CD4-positive, alpha-beta T cell treated with Interleukin-17A for 1 hour (primary cell): Measurements from ENCODE around the gene EPAS1.
"Not testable (repeated sequence)": the region's sequence is repeated elsewhere in the genome, so short reads cannot be mapped to it uniquely, and the experiment has no call there.

ENCODE experiments used
- DNase-seq: peaks from one replicate; pipeline ENCODE4 v3.0.0-alpha.2; 2020

EPAS1 gene

GRCh38 chr2:46385786-46386577 is 88.8 kb downstream of the EPAS1 start:
- no peak for DNase-seq

GRCh38 chr2:46386763-46387162 is 89.6 kb downstream of the EPAS1 start:
- no peak for DNase-seq

- no peak for DNase-seq
Measured at GRCh38 chr2:46387292-46387691, 90.1 kb downstream of the EPAS1 start.

- DNase-seq, result no peak
Measured at GRCh38 chr2:46387886-46388515, 90.8 kb downstream of the EPAS1 start.

- DNase-seq, result no peak
Measured at GRCh38 chr2:46388881-46389280, 91.7 kb downstream of the EPAS1 start.

GRCh38 chr2:46389417-46389916 is 92.3 kb downstream of the EPAS1 start:
- DNase-seq, result no peak

- DNase-seq, result no peak
Measured at GRCh38 chr2:46390036-46390435, 92.8 kb downstream of the EPAS1 start.

GRCh38 chr2:46390901-46391395 is 93.7 kb downstream of the EPAS1 start:
- DNase-seq, result no peak

GRCh38 chr2:46392561-46393346 is 95.5 kb downstream of the EPAS1 start:
- DNase-seq, result no peak

- no peak for DNase-seq
Measured at GRCh38 chr2:46393347-46393820, 96.2 kb downstream of the EPAS1 start.

- no peak for DNase-seq
Measured at GRCh38 chr2:46393865-46394264, 96.7 kb downstream of the EPAS1 start.

GRCh38 chr2:46394649-46395510 is 97.7 kb downstream of the EPAS1 start:
- no peak for DNase-seq

- not testable (repeated sequence) for DNase-seq
Measured at GRCh38 chr2:46395730-46396129, 98.5 kb downstream of the EPAS1 start.

GRCh38 chr2:46400016-46400415 is 102.8 kb downstream of the EPAS1 start:
- no peak for DNase-seq

GRCh38 chr2:46402874-46403273 is 105.7 kb downstream of the EPAS1 start:
- no peak for DNase-seq

- no peak for DNase-seq
Measured at GRCh38 chr2:46404181-46404759, 107.1 kb downstream of the EPAS1 start.

- no peak for DNase-seq
Measured at GRCh38 chr2:46407852-46408455, 110.7 kb downstream of the EPAS1 start.

- no peak for DNase-seq
Measured at GRCh38 chr2:46409756-46410155, 112.5 kb downstream of the EPAS1 start.

GRCh38 chr2:46410273-46411244 is 113.4 kb downstream of the EPAS1 start:
- no peak for DNase-seq

GRCh38 chr2:46411245-46411641 is 114.0 kb downstream of the EPAS1 start:
- DNase-seq, result no peak
